WTC11 (cell line): ENCODE measurements around the gene OXNAD1. TPM values are rescaled to one million over a fixed set of nuclear protein-coding genes. Genes with fewer than 3 reads are reported as not detected.

Experiments used
- USF2 ChIP-seq: sonication (generic); formaldehyde crosslinking; IDR thresholded peaks from 2 replicates; pipeline ENCODE4 v1.8.1; 2023; ENCODE audit warnings: mild to moderate bottlenecking, missing genetic modification reagents, moderate library complexity
- total RNA-seq: library from RNA; stranded (reverse); gene quantifications from 3 replicates; pipeline ENCODE4 v1.2.3, GENCODE V29; 2021

OXNAD1 gene
- total RNA-seq, 1 experiment from 2014 or later, result 21.7 TPM

- no peak for TF ChIP-seq USF2 (CRISPR knock-in tag)
Measured at GRCh38 chr3:16354291-16354690, 89.3 kb downstream of the OXNAD1 start (continued).

Other genes with a start within 250 kb of the OXNAD1 start
- gene GALNT15, start 90.5 kb upstream of the OXNAD1 start, total RNA-seq, result 0.15 to 0.21 TPM (median 0.18 TPM) in 3 replicates
- 26.5 to 27.8 TPM (median 26.6 TPM) in 3 replicates for gene DPH3, start 269 bp upstream of the OXNAD1 start, total RNA-seq
- gene RFTN1, start 248.5 kb downstream of the OXNAD1 start, total RNA-seq, result 2.7 to 3.8 TPM (median 3.2 TPM) in 3 replicates